Measurements from ENCODE around the gene CNTNAP5. TPM values are rescaled to one million over a fixed set of nuclear protein-coding genes. Genes with fewer than 3 reads are reported as not detected.

Gene CNTNAP5
- total RNA-seq, 1 experiment from 2014 or later = not detected

DNA sequence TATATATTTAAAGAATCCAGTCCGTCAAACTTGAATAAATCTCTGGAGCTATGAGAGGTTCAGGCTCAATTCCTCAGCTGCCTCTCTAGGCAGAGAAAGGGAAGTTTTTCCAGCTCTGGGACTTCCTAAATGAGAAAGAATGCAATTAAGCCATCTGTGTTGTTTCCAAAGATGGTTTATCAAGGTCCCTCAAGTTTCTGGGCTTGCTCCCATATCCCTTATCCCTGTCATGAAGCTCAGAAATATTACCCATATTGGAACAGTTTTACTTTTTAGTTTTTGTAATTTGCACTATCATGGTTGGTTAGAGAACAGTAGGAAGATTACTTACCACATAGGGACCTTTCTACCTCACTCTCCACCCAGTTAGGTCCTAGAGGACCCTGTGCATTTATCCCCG is 1.4 kb downstream of the CNTNAP5 start:
- Mint-ChIP-seq H3K36me3 (ENCODE audit: insufficient read depth, unreplicated experiment) (no peaks in the 10 kb centered on the region), H3K27me3 (ENCODE audit: insufficient read depth, unreplicated experiment) (no peaks in the 10 kb centered on the region), H3K27ac (ENCODE audit: low read depth, unreplicated experiment) (no peak overlapping the region), H3K9me3 (ENCODE audit: unreplicated experiment) (no peaks in the 10 kb centered on the region), H3K4me3 (ENCODE audit: unreplicated experiment) (no peak overlapping the region), H3K4me1 (ENCODE audit: insufficient read depth, unreplicated experiment) (peaks cover 12% of the 10 kb centered on the region)
- intact Hi-C loops (cut with micrococcal nuclease) = loop anchor here (2.0 to 10.0 kb wide), 4 partner anchors 296 to 1718 kb away; no protein-coding TSS in a partner anchor
- TF ChIP-seq, protein P1, sequence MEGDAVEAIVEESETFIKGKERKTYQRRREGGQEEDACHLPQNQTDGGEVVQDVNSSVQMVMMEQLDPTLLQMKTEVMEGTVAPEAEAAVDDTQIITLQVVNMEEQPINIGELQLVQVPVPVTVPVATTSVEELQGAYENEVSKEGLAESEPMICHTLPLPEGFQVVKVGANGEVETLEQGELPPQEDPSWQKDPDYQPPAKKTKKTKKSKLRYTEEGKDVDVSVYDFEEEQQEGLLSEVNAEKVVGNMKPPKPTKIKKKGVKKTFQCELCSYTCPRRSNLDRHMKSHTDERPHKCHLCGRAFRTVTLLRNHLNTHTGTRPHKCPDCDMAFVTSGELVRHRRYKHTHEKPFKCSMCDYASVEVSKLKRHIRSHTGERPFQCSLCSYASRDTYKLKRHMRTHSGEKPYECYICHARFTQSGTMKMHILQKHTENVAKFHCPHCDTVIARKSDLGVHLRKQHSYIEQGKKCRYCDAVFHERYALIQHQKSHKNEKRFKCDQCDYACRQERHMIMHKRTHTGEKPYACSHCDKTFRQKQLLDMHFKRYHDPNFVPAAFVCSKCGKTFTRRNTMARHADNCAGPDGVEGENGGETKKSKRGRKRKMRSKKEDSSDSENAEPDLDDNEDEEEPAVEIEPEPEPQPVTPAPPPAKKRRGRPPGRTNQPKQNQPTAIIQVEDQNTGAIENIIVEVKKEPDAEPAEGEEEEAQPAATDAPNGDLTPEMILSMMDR (IDR thresholded peaks at IDR 0.05; ENCODE audit: unreplicated experiment) = no peak
- ChIA-PET POLR2A (interaction anchor here (1.9 kb wide), 1 partner anchor 783 kb away, joined by 13 read pairs; no protein-coding TSS in a partner anchor), CTCF (interaction anchor here (0.5 to 7.7 kb wide), 15 partner anchors 10 to 1856 kb away, joined by 3 to 98 read pairs (median 3); no protein-coding TSS in a partner anchor)
- no peak for DNase-seq (ENCODE audit: unreplicated experiment)
- no TSS peak for BruUV-seq (replicated peaks)

DNA sequence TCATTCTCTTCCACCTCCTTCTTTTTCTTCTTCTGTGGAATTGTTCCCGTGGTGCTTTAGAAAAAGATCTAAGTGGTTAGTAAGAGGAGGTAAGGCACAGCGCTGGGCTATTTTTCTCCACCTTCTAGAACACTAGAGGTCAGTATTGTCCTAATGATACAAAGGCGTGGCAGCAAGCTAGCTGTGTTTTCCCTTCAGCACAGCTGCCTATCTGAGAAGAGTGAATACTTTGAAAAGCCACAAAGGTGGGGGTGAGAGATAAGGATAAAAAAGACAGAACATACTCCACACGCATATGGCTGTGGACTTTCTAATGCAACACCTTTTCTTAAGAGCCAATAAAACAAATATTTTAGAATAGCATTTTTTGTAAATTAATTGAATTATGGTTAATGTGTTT is 2.1 kb downstream of the CNTNAP5 start:
- H3K36me3 Mint-ChIP-seq (ENCODE audit: insufficient read depth, unreplicated experiment) = no peaks in the 10 kb centered on the region

DNA sequence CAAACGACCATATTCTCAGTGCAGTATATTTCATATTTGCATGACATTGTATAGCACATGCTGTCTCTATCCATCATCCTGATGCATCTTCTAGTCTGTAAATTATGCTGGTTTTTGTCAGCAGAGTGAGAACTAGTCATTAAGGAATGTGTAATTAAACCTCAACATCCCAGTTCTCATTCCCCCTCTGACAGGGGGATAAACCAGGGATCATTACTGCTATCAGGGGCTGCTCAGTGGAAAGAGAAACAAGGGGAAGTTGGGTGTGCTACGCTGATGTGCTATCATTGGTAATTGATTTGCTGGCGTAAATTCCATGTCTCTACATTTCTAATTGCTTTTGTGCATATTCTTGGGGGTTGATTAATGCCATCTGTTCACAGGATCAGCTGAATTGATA is 7.7 kb downstream of the CNTNAP5 start:
- Mint-ChIP-seq H3K27ac (ENCODE audit: low read depth, unreplicated experiment) (no peak overlapping the region), H3K27me3 (ENCODE audit: insufficient read depth, unreplicated experiment) (no peaks in the 10 kb centered on the region), H3K36me3 (ENCODE audit: insufficient read depth, unreplicated experiment) (no peaks in the 10 kb centered on the region), H3K9me3 (ENCODE audit: unreplicated experiment) (no peaks in the 10 kb centered on the region), H3K4me1 (ENCODE audit: insufficient read depth, unreplicated experiment) (peaks cover 17% of the 10 kb centered on the region), H3K4me3 (ENCODE audit: unreplicated experiment) (no peak overlapping the region)
- intact Hi-C loops (cut with micrococcal nuclease) = no loop called here
- DNase-seq (ENCODE audit: unreplicated experiment) = no peak
- ChIA-PET CTCF (no interaction called here), POLR2A (no interaction called here)
- TF ChIP-seq, protein P1 (IDR thresholded peaks at IDR 0.05; ENCODE audit: unreplicated experiment) = no peak
- BruUV-seq (replicated peaks) = no TSS peak

More for the DNA sequence above, 2.1 kb downstream of the CNTNAP5 start:
- intact Hi-C loops (cut with micrococcal nuclease) = loop anchor here (1.0 to 10.0 kb wide), 6 partner anchors 295 to 1718 kb away; no protein-coding TSS in a partner anchor
- TF ChIP-seq, protein P1 (IDR thresholded peaks at IDR 0.05; ENCODE audit: unreplicated experiment) = peak; percentile 67
- no TSS peak for BruUV-seq (replicated peaks)
- POLR2A ChIA-PET = interaction anchor here (1.9 kb wide), 1 partner anchor 783 kb away, joined by 13 read pairs; no protein-coding TSS in a partner anchor
- peak; percentile 73 for DNase-seq (ENCODE audit: unreplicated experiment)
- CTCF ChIA-PET = interaction anchor here (0.5 to 7.7 kb wide), 18 partner anchors 9 to 1856 kb away, joined by 3 to 98 read pairs (median 3); no protein-coding TSS in a partner anchor
- H3K4me3 Mint-ChIP-seq (ENCODE audit: unreplicated experiment) = no peak overlapping the region
- H3K27me3 Mint-ChIP-seq (ENCODE audit: insufficient read depth, unreplicated experiment) = no peaks in the 10 kb centered on the region
- H3K27ac Mint-ChIP-seq (ENCODE audit: low read depth, unreplicated experiment) = no peak overlapping the region
- peaks cover 12% of the 10 kb centered on the region for H3K4me1 Mint-ChIP-seq (ENCODE audit: insufficient read depth, unreplicated experiment)
- no peaks in the 10 kb centered on the region for H3K9me3 Mint-ChIP-seq (ENCODE audit: unreplicated experiment)

DNA sequence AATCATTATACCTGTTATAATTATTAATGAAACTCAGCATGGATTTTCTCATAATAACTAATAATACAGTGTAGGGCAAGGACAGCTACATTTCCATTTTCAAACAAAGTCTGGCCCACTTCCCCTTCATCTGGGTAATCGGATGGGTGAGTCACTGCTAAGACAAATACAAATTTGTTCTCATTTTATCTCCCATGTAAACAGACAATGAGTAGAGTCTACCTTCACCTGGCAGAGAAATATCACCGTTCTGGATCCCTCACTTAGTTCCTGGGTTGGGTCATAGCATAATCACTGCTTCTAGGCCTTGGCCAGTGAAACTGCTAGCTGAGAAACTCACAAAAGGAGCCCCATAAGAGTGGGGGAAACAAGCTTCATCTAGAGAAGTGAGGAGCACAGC is 9.2 kb downstream of the CNTNAP5 start:
- BruUV-seq (replicated peaks) = no TSS peak
- ChIA-PET CTCF (interaction anchor here (0.8 kb wide), 1 partner anchor 1447 kb away, joined by 3 read pairs; no protein-coding TSS in a partner anchor), POLR2A (no interaction called here)
- DNase-seq (ENCODE audit: unreplicated experiment) = peak; percentile 16
- Mint-ChIP-seq H3K36me3 (ENCODE audit: insufficient read depth, unreplicated experiment) (no peaks in the 10 kb centered on the region), H3K27ac (ENCODE audit: low read depth, unreplicated experiment) (no peak overlapping the region), H3K27me3 (ENCODE audit: insufficient read depth, unreplicated experiment) (no peaks in the 10 kb centered on the region), H3K4me1 (ENCODE audit: insufficient read depth, unreplicated experiment) (peaks cover 17% of the 10 kb centered on the region), H3K4me3 (ENCODE audit: unreplicated experiment) (no peak overlapping the region), H3K9me3 (ENCODE audit: unreplicated experiment) (no peaks in the 10 kb centered on the region)
- TF ChIP-seq, protein P1 (IDR thresholded peaks at IDR 0.05; ENCODE audit: unreplicated experiment) = no peak
- intact Hi-C loops (cut with micrococcal nuclease) = no loop called here
